Thyroid gland (tissue), 4 donors: ENCODE results near the gene NFE2L2. TPM values are rescaled to one million over a fixed set of nuclear protein-coding genes. Genes with fewer than 3 reads are reported as not detected.
A peak's percentile ranks its signal among the peaks of the same experiment; 100 is the strongest.
"Not testable (repeated sequence)": the region's sequence is repeated elsewhere in the genome, so short reads cannot be mapped to it uniquely, and the experiment has no call there.

Experiments
- DNase-seq, 2 donors: peaks; one replicate each; pipeline ENCODE4 v3.0.0-alpha.2; 2019
- H3K27ac ChIP-seq, 3 donors: fragments of 200-600 bp; sonication (generic); 1 replicate in 2 of 3; 2 replicates in 1 of 3; pipeline ENCODE4 v1.5.1; 2016 to 2019; ENCODE audit warnings: mild to moderate bottlenecking in 1 of 3, moderate library complexity in 1 of 3
- H3K27me3 ChIP-seq: fragments of 200-600 bp; sonication (generic); one replicate; pipeline ENCODE4 v1.5.1; 2019
- H3K36me3 ChIP-seq, 2 donors: fragments of 200-600 bp; sonication (generic); one replicate each; pipeline ENCODE4 v1.5.1; 2016 to 2019
- H3K4me1 ChIP-seq, 2 donors: fragments of 200-600 bp; sonication (generic); one replicate each; pipeline ENCODE4 v1.5.1; 2017 to 2019
- H3K4me3 ChIP-seq, 3 donors: fragments of 200-600 bp; sonication (generic); replicated peaks in 1 of 3; 1 replicate in 2 of 3; 2 replicates in 1 of 3; pipeline ENCODE4 v1.5.1; 2016; ENCODE audit warnings: mild to moderate bottlenecking in 1 of 3
- H3K9me3 ChIP-seq: fragments of 200-600 bp; sonication (generic); one replicate; pipeline ENCODE4 v1.5.1; 2017
- CTCF ChIP-seq, 6 experiments: fragments of 200-600 bp in 3 of 6; fragments of 450-650 bp in 3 of 6; sonication (generic) in 3 of 6; IDR thresholded peaks; one replicate each; pipeline ENCODE4 v1.5.1; 2016 to 2019; ENCODE audit warnings: antibody characterized with exemption in 6 of 6, mild to moderate bottlenecking in 2 of 6, inconsistent platforms in 1 of 6, moderate library complexity in 1 of 6
- POLR2A ChIP-seq, 2 donors: fragments of 450-650 bp; IDR thresholded peaks; one replicate each; pipeline ENCODE4 v1.6.1; 2017; ENCODE audit warnings: antibody characterized with exemption in 2 of 2, mild to moderate bottlenecking in 2 of 2, moderate library complexity in 1 of 2
- WGBS, 2 donors: methylation state at CpG; one replicate each; pipeline ENCODE4 v1.1.5; 2017; 5-methylcytosine and 5-hydroxymethylcytosine counted together
- intact Hi-C: fragments of 100-400 bp; cut with DNase I; formaldehyde crosslinking; loops from one replicate; pipeline ENCODE4 v1.15.1; 2023
- total RNA-seq, 4 donors: library from RNA; depleted of rRNA; stranded (reverse); fragments of >200 nt; gene quantifications; one replicate each; pipeline ENCODE4 v1.2.3, GENCODE V29; 2016

The NFE2L2 gene
- total RNA-seq, 4 donors from 2014 or later, result 139 to 157 (median 144) TPM

- Histone ChIP-seq H3K27ac (peak overlapping the region; percentile 8 to 71 (median 58)), H3K4me3 (no peak overlapping the region), H3K27me3 (no peaks in the 10 kb centered on the region), H3K9me3 (no peaks in the 10 kb centered on the region), H3K4me1 (peaks cover 33 to 36% of the 10 kb centered on the region in 2 donors), H3K36me3 (no peaks in the 10 kb centered on the region)
- WGBS, 2 donors, result 71 to 86% methylated on average over 2 of the region's 2 CpGs
- DNase-seq, result no peak
- no peak for TF ChIP-seq CTCF (IDR thresholded peaks at IDR 0.05)
- TF ChIP-seq POLR2A (IDR thresholded peaks at IDR 0.05), result no peak
- intact Hi-C loops, result no loop called here
Observed at GRCh38 chr2:177272765-177273164, 8.2 kb upstream of the NFE2L2 start.

GRCh38 chr2:177271981-177272666, 7.6 kb upstream of the NFE2L2 start:
- Histone ChIP-seq H3K9me3 (no peaks in the 10 kb centered on the region), H3K27ac (peak overlapping the region in 1 of 3 donors; percentile 71), H3K36me3 (no peaks in the 10 kb centered on the region), H3K4me3 (no peak overlapping the region), H3K27me3 (no peaks in the 10 kb centered on the region), H3K4me1 (peaks cover 35 to 42% of the 10 kb centered on the region in 2 donors)
- intact Hi-C loops, result no loop called here
- no peak for DNase-seq
- 98 to 100% methylated on average over 1 of the region's 1 CpG for WGBS, 2 donors
- TF ChIP-seq CTCF (IDR thresholded peaks at IDR 0.05) (no peak), POLR2A (IDR thresholded peaks at IDR 0.05) (no peak)

GRCh38 chr2:177270531-177270930, 6.0 kb upstream of the NFE2L2 start:
- Histone ChIP-seq H3K27me3 (no peaks in the 10 kb centered on the region), H3K27ac (no peak overlapping the region), H3K4me1 (peaks cover 44 to 51% of the 10 kb centered on the region in 2 donors), H3K9me3 (no peaks in the 10 kb centered on the region), H3K36me3 (no peaks in the 10 kb centered on the region), H3K4me3 (no peak overlapping the region)
- WGBS, 2 donors, result 93 to 94% methylated on average over 4 of the region's 4 CpGs
- intact Hi-C loops, result no loop called here
- DNase-seq, result no peak
- TF ChIP-seq POLR2A (IDR thresholded peaks at IDR 0.05) (no peak), CTCF (IDR thresholded peaks at IDR 0.05) (no peak)

- Histone ChIP-seq H3K36me3 (no peaks in the 10 kb centered on the region), H3K27me3 (no peaks in the 10 kb centered on the region), H3K4me3 (no peak overlapping the region), H3K9me3 (no peaks in the 10 kb centered on the region), H3K27ac (no peak overlapping the region), H3K4me1 (peaks cover 35 to 39% of the 10 kb centered on the region in 2 donors)
- intact Hi-C loops, result loop anchor here (10.0 kb wide), 1 partner anchor 56 kb away; no protein-coding TSS in a partner anchor
- 94 to 96% methylated on average over 7 of the region's 7 CpGs for WGBS, 2 donors
- TF ChIP-seq CTCF (IDR thresholded peaks at IDR 0.05), result no peak
- TF ChIP-seq POLR2A (IDR thresholded peaks at IDR 0.05), result no peak
- no peak for DNase-seq
Observed at GRCh38 chr2:177268901-177269300, 4.4 kb upstream of the NFE2L2 start.

GRCh38 chr2:177268187-177268871, 3.8 kb upstream of the NFE2L2 start:
- no peak overlapping the region for H3K4me3 ChIP-seq
- H3K36me3 ChIP-seq, result no peaks in the 10 kb centered on the region
- H3K4me1 ChIP-seq, result peaks cover 29 to 33% of the 10 kb centered on the region in 2 donors
- peak overlapping the region in 1 of 3 donors; percentile 100 for H3K27ac ChIP-seq
- WGBS, 2 donors, result 98% methylated on average over 8 of the region's 8 CpGs
- H3K9me3 ChIP-seq, result no peaks in the 10 kb centered on the region
- H3K27me3 ChIP-seq, result no peaks in the 10 kb centered on the region
- intact Hi-C loops, result loop anchor here (10.0 kb wide), 1 partner anchor 56 kb away; no protein-coding TSS in a partner anchor
- no peak for DNase-seq
- TF ChIP-seq POLR2A (IDR thresholded peaks at IDR 0.05), result no peak
- no peak for TF ChIP-seq CTCF (IDR thresholded peaks at IDR 0.05)

GRCh38 chr2:177266955-177267354, 2.4 kb upstream of the NFE2L2 start:
- intact Hi-C loops, result loop anchor here (10.0 kb wide), 1 partner anchor 58 kb away; no protein-coding TSS in a partner anchor
- not testable (repeated sequence) for H3K4me3 ChIP-seq, H3K27me3 ChIP-seq, H3K36me3 ChIP-seq, H3K9me3 ChIP-seq, DNase-seq
- 93 to 95% methylated on average over 8 of the region's 8 CpGs for WGBS, 2 donors
- Histone ChIP-seq H3K27ac (peak overlapping the region; percentile 100), H3K4me1 (peaks cover 21 to 23% of the 10 kb centered on the region in 2 donors)
